SK-N-SH (cell line): ENCODE data around the gene TPD52L2. TPM values are rescaled to one million over a fixed set of nuclear protein-coding genes. Genes with fewer than 3 reads are reported as not detected.

ENCODE experiments used
- CTCF ChIA-PET: fragments of 300-600, 350-600 bp; formaldehyde crosslinking; extraction: SDS; loops from one replicate; lab custom pipeline; 2021; lab: Yijun Ruan, JAX
- POLR2A ChIA-PET: fragments of 350-600 bp; sonication (Branson Sonifier 250); formaldehyde crosslinking; extraction: SDS; loops from one replicate; lab custom pipeline; 2020; ENCODE audit warnings: antibody characterized with exemption, inconsistent platforms; lab: Yijun Ruan, JAX
- DNase-seq: peaks from one replicate; pipeline ENCODE4 v3.0.0; 2012
- H2AFZ ChIP-seq: fragments of 200-600 bp; sonication (generic); 2 replicates; pipeline ENCODE4 v1.8.1; 2016; ENCODE audit warnings: antibody characterized with exemption, mild to moderate bottlenecking, low read depth
- H3F3A ChIP-seq: fragments of 200-600 bp; sonication (generic); replicated peaks from 2 replicates; pipeline ENCODE3; 2016; ENCODE audit warnings: antibody characterized with exemption, mild to moderate bottlenecking; ENCODE audit not compliant: insufficient read depth
- H3K27ac ChIP-seq, 2 experiments: fragments of 200-500 bp in 1 of 2; fragments of 200-600 bp in 1 of 2; sonication (Bioruptor generic) in 1 of 2; sonication (generic), shearing (Covaris generic) in 1 of 2; 2 replicates each; pipeline versions ENCODE4 v1.5.1 to v1.6.1; 2014 to 2016; ENCODE audit warnings: low read depth in 2 of 2, inconsistent platforms in 1 of 2, low read length in 1 of 2, mild to moderate bottlenecking in 1 of 2, mixed read lengths in 1 of 2
- H3K27me3 ChIP-seq: fragments of 200-600 bp; sonication (generic), shearing (Covaris generic); 2 replicates; pipeline ENCODE4 v1.6.1; 2016; ENCODE audit warnings: mixed run types; ENCODE audit not compliant: insufficient read depth
- H3K36me3 ChIP-seq, 2 experiments: fragments of 200-500 bp in 1 of 2; fragments of 200-600 bp in 1 of 2; sonication (Bioruptor generic) in 1 of 2; sonication (generic) in 1 of 2; replicated peaks in 1 of 2; 2 replicates each; pipeline versions ENCODE3 to v1.5.1; 2014 to 2016; ENCODE audit warnings: low read length in 1 of 2, mild to moderate bottlenecking in 1 of 2; ENCODE audit not compliant: insufficient read depth in 2 of 2, control insufficient read depth in 1 of 2
- H3K4me1 ChIP-seq, 2 experiments: fragments of 200-500 bp in 1 of 2; fragments of 200-600 bp in 1 of 2; sonication (Bioruptor generic) in 1 of 2; sonication (generic), shearing (Covaris generic) in 1 of 2; 2 replicates each; pipeline versions ENCODE4 v1.5.1 to v1.6.1; 2014 to 2016; ENCODE audit warnings: low read depth in 1 of 2, low read length in 1 of 2, mixed run types in 1 of 2; ENCODE audit not compliant: insufficient read depth in 2 of 2, control insufficient read depth in 1 of 2
- H3K4me2 ChIP-seq: fragments of 200-600 bp; sonication (generic), shearing (Covaris generic); 2 replicates; pipeline ENCODE4 v1.6.1; 2017; ENCODE audit warnings: mixed run types
- H3K4me3 ChIP-seq, 2 experiments: fragments of 200-500 bp in 1 of 2; fragments of 200-600 bp in 1 of 2; sonication (Bioruptor generic) in 1 of 2; sonication (generic), shearing (Covaris generic) in 1 of 2; 2 replicates each; pipeline versions ENCODE4 v1.5.1 to v1.8.1; 2014 to 2016; ENCODE audit warnings: low read depth in 2 of 2, inconsistent platforms in 1 of 2, low read length in 1 of 2, mild to moderate bottlenecking in 1 of 2, mixed read lengths in 1 of 2, moderate library complexity in 1 of 2
- H3K79me2 ChIP-seq: fragments of 200-600 bp; sonication (generic); 2 replicates; pipeline ENCODE4 v1.8.1; 2017; ENCODE audit warnings: mild to moderate bottlenecking; ENCODE audit not compliant: insufficient read depth
- H3K9ac ChIP-seq: fragments of 200-600 bp; sonication (generic); 2 replicates; pipeline ENCODE4 v1.6.1; 2017; ENCODE audit warnings: mixed run types
- H3K9me2 ChIP-seq: fragments of 200-600 bp; sonication (generic); 2 replicates; pipeline ENCODE4 v1.6.1; 2017; ENCODE audit warnings: mixed run types
- H3K9me3 ChIP-seq: fragments of 200-600 bp; sonication (generic); 2 replicates; pipeline ENCODE4 v1.6.1; 2017; ENCODE audit warnings: mixed run types, mild to moderate bottlenecking, moderate library complexity
- H4K20me1 ChIP-seq: fragments of 200-600 bp; sonication (generic); 2 replicates; pipeline ENCODE4 v1.6.1; 2017; ENCODE audit warnings: mild to moderate bottlenecking, mixed run types; ENCODE audit not compliant: insufficient read depth
- CHD2 ChIP-seq: fragments of 150-350 bp; IDR thresholded peaks from 2 replicates; pipeline ENCODE4 v1.6.1; 2018; ENCODE audit warnings: low read length; ENCODE audit not compliant: partially characterized antibody
- ELF1 ChIP-seq: IDR thresholded peaks from 2 replicates; pipeline ENCODE4 v1.4.0; 2012
- EP300 ChIP-seq, 2 experiments: IDR thresholded peaks; 2 replicates each; pipeline versions ENCODE4 v1.4.0 to v1.6.1; 2012; ENCODE audit warnings: borderline replicate concordance in 1 of 2, low read depth in 1 of 2, low read length in 1 of 2
- FOSL2 ChIP-seq: IDR thresholded peaks from 2 replicates; pipeline ENCODE4 v1.4.0; 2012; ENCODE audit warnings: low read depth, mild to moderate bottlenecking, moderate library complexity, borderline replicate concordance
- GABPA ChIP-seq: IDR thresholded peaks from 2 replicates; pipeline ENCODE4 v1.4.0; 2012; ENCODE audit warnings: low read depth, mild to moderate bottlenecking
- JUND ChIP-seq: IDR thresholded peaks from 2 replicates; pipeline ENCODE4 v1.4.0; 2012
- MEF2A ChIP-seq: IDR thresholded peaks from 2 replicates; pipeline ENCODE4 v1.4.0; 2012; ENCODE audit warnings: low read depth, borderline replicate concordance
- MXI1 ChIP-seq: IDR thresholded peaks from 2 replicates; pipeline ENCODE4 v1.6.1; 2012; ENCODE audit warnings: mild to moderate bottlenecking, low read depth, low read length, improper control_type of control experiment
- RAD21 ChIP-seq: IDR thresholded peaks from 2 replicates; pipeline ENCODE4 v1.6.1; 2012; ENCODE audit warnings: mild to moderate bottlenecking, low read length
- RFX5 ChIP-seq: IDR thresholded peaks from 2 replicates; pipeline ENCODE4 v1.6.1; 2012; ENCODE audit warnings: mild to moderate bottlenecking, improper control_type of control experiment, low read length
- RXRA ChIP-seq: IDR thresholded peaks from 2 replicates; pipeline ENCODE4 v1.4.0; 2012; ENCODE audit warnings: low read depth, mild to moderate bottlenecking, borderline replicate concordance
- SMC3 ChIP-seq: IDR thresholded peaks from 2 replicates; pipeline ENCODE4 v1.6.1; 2012; ENCODE audit warnings: low read depth, low read length, improper control_type of control experiment
- TCF12 ChIP-seq: IDR thresholded peaks from 2 replicates; pipeline ENCODE4 v1.4.0; 2012
- TEAD4 ChIP-seq: IDR thresholded peaks from 2 replicates; pipeline ENCODE4 v1.4.0; 2012; ENCODE audit warnings: mild to moderate bottlenecking, borderline replicate concordance; ENCODE audit not compliant: insufficient read depth
- WGBS: methylation state at CpG from one replicate; pipeline ENCODE4 v1.1.6; 2017; ENCODE audit warnings: low lambda C conversion rate; 5-methylcytosine and 5-hydroxymethylcytosine counted together
- polyA plus RNA-seq, 3 experiments: library from polyadenylated mRNA; depleted of rRNA; stranded (reverse); fragments of >200 nt; gene quantifications; 2 replicates each; pipeline ENCODE4 v1.2.3, GENCODE V29; 2012
- TF ChIP-seq, protein P1 (sequence below): IDR thresholded peaks from 2 replicates; pipeline ENCODE4 v1.6.1; 2012; ENCODE audit warnings: mild to moderate bottlenecking, low read depth, low read length, moderate library complexity
- TF ChIP-seq, protein P2 (sequence below): fragments of 150-350 bp; IDR thresholded peaks from 2 replicates; pipeline ENCODE4 v1.6.1; 2017; ENCODE audit warnings: antibody characterized with exemption, low read length, low read depth, borderline replicate concordance
- TF ChIP-seq, protein P3 (sequence below): fragments of 150-350 bp; IDR thresholded peaks from 2 replicates; pipeline ENCODE4 v1.6.1; 2016; ENCODE audit warnings: mild to moderate bottlenecking, low read depth, low read length

Gene TPD52L2
- polyA plus RNA-seq, 1 of the 3 experiments (the other 2 are of a cell fraction), result 137 TPM

DNA sequence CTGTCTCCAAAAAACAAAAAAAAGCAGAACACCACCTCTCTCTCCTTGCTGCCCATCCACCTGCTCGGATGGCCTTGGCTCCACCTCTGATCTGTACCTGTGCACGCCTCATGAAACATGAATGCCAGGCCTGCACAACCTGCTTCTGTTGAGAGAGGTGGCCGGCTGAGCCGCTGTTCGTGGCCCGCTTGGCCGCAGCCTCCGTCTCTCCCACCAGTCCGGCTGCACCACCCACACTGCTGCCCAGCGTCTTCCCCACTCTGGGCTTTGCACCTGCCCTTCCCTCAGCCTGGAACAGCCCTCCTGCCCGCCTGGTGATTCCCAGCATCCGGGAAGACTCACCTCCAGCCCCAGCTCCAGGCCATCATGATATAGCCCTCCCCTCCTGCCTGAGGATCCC lies 21.8 kb upstream of the TPD52L2 start:
- ChIA-PET CTCF (no interaction called here), POLR2A (no interaction called here)
- Histone ChIP-seq H3K27ac (no peak overlapping the region), H3K36me3 (no peaks in the 10 kb centered on the region), H3K27me3 (no peaks in the 10 kb centered on the region), H3K4me2 (no peak overlapping the region), H3K4me3 (no peak overlapping the region), H2AFZ (no peak overlapping the region), H3F3A (no peaks in the 10 kb centered on the region), H3K4me1 (peaks cover 0 to 5% of the 10 kb centered on the region in 2 experiments; a peak in 1 of 4 replicates), H4K20me1 (no peaks in the 10 kb centered on the region), H3K9ac (no peak overlapping the region), H3K79me2 (no peaks in the 10 kb centered on the region), H3K9me3 (no peaks in the 10 kb centered on the region), H3K9me2 (no peaks in the 10 kb centered on the region)
- TF ChIP-seq ELF1, result no peak
- no peak for TF ChIP-seq SMC3
- TF ChIP-seq JUND, result no peak
- TF ChIP-seq, protein P1, sequence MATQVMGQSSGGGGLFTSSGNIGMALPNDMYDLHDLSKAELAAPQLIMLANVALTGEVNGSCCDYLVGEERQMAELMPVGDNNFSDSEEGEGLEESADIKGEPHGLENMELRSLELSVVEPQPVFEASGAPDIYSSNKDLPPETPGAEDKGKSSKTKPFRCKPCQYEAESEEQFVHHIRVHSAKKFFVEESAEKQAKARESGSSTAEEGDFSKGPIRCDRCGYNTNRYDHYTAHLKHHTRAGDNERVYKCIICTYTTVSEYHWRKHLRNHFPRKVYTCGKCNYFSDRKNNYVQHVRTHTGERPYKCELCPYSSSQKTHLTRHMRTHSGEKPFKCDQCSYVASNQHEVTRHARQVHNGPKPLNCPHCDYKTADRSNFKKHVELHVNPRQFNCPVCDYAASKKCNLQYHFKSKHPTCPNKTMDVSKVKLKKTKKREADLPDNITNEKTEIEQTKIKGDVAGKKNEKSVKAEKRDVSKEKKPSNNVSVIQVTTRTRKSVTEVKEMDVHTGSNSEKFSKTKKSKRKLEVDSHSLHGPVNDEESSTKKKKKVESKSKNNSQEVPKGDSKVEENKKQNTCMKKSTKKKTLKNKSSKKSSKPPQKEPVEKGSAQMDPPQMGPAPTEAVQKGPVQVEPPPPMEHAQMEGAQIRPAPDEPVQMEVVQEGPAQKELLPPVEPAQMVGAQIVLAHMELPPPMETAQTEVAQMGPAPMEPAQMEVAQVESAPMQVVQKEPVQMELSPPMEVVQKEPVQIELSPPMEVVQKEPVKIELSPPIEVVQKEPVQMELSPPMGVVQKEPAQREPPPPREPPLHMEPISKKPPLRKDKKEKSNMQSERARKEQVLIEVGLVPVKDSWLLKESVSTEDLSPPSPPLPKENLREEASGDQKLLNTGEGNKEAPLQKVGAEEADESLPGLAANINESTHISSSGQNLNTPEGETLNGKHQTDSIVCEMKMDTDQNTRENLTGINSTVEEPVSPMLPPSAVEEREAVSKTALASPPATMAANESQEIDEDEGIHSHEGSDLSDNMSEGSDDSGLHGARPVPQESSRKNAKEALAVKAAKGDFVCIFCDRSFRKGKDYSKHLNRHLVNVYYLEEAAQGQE, result no peak
- no peak for TF ChIP-seq MEF2A
- no peak for TF ChIP-seq GABPA
- no peak for TF ChIP-seq TEAD4
- TF ChIP-seq, protein P2, sequence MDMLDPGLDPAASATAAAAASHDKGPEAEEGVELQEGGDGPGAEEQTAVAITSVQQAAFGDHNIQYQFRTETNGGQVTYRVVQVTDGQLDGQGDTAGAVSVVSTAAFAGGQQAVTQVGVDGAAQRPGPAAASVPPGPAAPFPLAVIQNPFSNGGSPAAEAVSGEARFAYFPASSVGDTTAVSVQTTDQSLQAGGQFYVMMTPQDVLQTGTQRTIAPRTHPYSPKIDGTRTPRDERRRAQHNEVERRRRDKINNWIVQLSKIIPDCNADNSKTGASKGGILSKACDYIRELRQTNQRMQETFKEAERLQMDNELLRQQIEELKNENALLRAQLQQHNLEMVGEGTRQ, result no peak
- TF ChIP-seq EP300 (IDR thresholded peaks at IDR 0.05; ENCODE audit: borderline replicate concordance in 1 of 2, low read depth in 1 of 2, low read length in 1 of 2), result no peak
- WGBS, result 75% methylated on average over 12 of the region's 12 CpGs
- DNase-seq, result no peak

DNA sequence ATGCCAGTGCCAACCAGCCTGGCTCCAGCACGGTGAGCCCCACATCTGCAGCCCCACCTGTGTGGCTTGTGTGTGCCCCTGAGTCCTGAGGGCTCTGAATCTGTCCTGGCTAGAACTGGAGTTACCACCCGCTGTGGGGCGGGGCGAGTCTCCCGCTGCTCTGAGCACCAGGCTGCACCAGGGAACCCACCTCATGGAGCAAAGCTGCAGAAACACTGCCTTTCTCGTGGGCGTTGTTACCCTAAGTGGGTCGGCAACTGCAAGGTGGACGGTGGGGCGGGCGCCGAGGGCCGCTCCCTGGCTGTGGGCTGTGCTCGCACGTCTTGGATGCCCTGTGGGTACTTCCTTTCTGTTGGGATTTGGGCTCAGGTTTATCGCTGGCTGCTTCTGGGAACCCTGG lies 21.3 kb upstream of the TPD52L2 start:
- no peaks in the 10 kb centered on the region for H3K27me3 ChIP-seq
- CTCF ChIA-PET, result no interaction called here
- no peaks in the 10 kb centered on the region for H3K36me3 ChIP-seq
- H3K4me1 ChIP-seq, result peaks cover 0 to 5% of the 10 kb centered on the region in 2 experiments; a peak in 1 of 4 replicates
- no peaks in the 10 kb centered on the region for H3F3A ChIP-seq
- no peak for TF ChIP-seq RXRA
- no peak for TF ChIP-seq TEAD4
- no peak for TF ChIP-seq RFX5
- TF ChIP-seq, protein P3, sequence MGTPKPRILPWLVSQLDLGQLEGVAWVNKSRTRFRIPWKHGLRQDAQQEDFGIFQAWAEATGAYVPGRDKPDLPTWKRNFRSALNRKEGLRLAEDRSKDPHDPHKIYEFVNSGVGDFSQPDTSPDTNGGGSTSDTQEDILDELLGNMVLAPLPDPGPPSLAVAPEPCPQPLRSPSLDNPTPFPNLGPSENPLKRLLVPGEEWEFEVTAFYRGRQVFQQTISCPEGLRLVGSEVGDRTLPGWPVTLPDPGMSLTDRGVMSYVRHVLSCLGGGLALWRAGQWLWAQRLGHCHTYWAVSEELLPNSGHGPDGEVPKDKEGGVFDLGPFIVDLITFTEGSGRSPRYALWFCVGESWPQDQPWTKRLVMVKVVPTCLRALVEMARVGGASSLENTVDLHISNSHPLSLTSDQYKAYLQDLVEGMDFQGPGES, result no peak
- TF ChIP-seq MEF2A, result no peak
- TF ChIP-seq RAD21, result no peak
- no peak for TF ChIP-seq FOSL2
- TF ChIP-seq MXI1, result no peak
- TF ChIP-seq, protein P1, result no peak
- no peak for TF ChIP-seq CHD2
- no peak for TF ChIP-seq TCF12
- no peak overlapping the region for H3K27ac ChIP-seq
- H3K4me3 ChIP-seq, result no peak overlapping the region
- 78% methylated on average over 5 of the region's 16 CpGs for WGBS
- no peak overlapping the region for H3K4me2 ChIP-seq
- no peak overlapping the region for H2AFZ ChIP-seq
- no peak for DNase-seq
- H4K20me1 ChIP-seq, result no peaks in the 10 kb centered on the region
- POLR2A ChIA-PET, result no interaction called here
- no peaks in the 10 kb centered on the region for H3K9me3 ChIP-seq
- H3K9ac ChIP-seq, result no peak overlapping the region
- H3K79me2 ChIP-seq, result no peaks in the 10 kb centered on the region
- H3K9me2 ChIP-seq, result no peaks in the 10 kb centered on the region
